Femur (tissue), 1 donor: Measurements from ENCODE around the gene SWT1.
"Not testable (repeated sequence)": the region's sequence is repeated elsewhere in the genome, so short reads cannot be mapped to it uniquely, and the experiment has no call there.

ENCODE experiments used
- DNase-seq: peaks from one replicate; pipeline ENCODE4 v3.0.0-alpha.2; 2017

SWT1 gene

GRCh38 chr1:185252404-185252803 lies 95.4 kb downstream of the SWT1 start:
- DNase-seq = not testable (repeated sequence)

- not testable (repeated sequence) for DNase-seq
These were observed 98.6 kb downstream of the SWT1 start for GRCh38 chr1:185255595-185255994.

- DNase-seq = not testable (repeated sequence)
These were observed 100.4 kb downstream of the SWT1 start for GRCh38 chr1:185257116-185257949.

GRCh38 chr1:185257950-185258208 lies 100.9 kb downstream of the SWT1 start:
- no peak for DNase-seq

GRCh38 chr1:185258676-185259075 lies 101.7 kb downstream of the SWT1 start:
- no peak for DNase-seq

- DNase-seq = no peak
These were observed 103.6 kb downstream of the SWT1 start for GRCh38 chr1:185260611-185261010.

- DNase-seq = no peak
These were observed 105.2 kb downstream of the SWT1 start for GRCh38 chr1:185262151-185262550.

- DNase-seq = no peak
These were observed 106.3 kb downstream of the SWT1 start for GRCh38 chr1:185263292-185263691.

GRCh38 chr1:185263780-185264179 lies 106.8 kb downstream of the SWT1 start:
- DNase-seq = no peak

GRCh38 chr1:185265314-185265713 lies 108.3 kb downstream of the SWT1 start:
- DNase-seq = no peak

- DNase-seq = no peak
These were observed 110.3 kb downstream of the SWT1 start for GRCh38 chr1:185267301-185267700.

GRCh38 chr1:185267701-185268100 lies 110.7 kb downstream of the SWT1 start:
- no peak for DNase-seq

GRCh38 chr1:185268352-185268751 lies 111.4 kb downstream of the SWT1 start:
- no peak for DNase-seq

GRCh38 chr1:185271921-185272320 lies 115.0 kb downstream of the SWT1 start:
- DNase-seq = no peak

GRCh38 chr1:185279571-185279970 lies 122.6 kb downstream of the SWT1 start:
- no peak for DNase-seq

- DNase-seq = no peak
These were observed 123.6 kb downstream of the SWT1 start for GRCh38 chr1:185280589-185280988.

GRCh38 chr1:185281245-185281644 lies 124.3 kb downstream of the SWT1 start:
- DNase-seq = no peak

- DNase-seq = no peak
These were observed 127.1 kb downstream of the SWT1 start for GRCh38 chr1:185284116-185284515.

GRCh38 chr1:185284533-185285276 lies 127.7 kb downstream of the SWT1 start:
- no peak for DNase-seq

GRCh38 chr1:185287451-185287850 lies 130.5 kb downstream of the SWT1 start:
- no peak for DNase-seq

GRCh38 chr1:185288435-185288834 lies 131.5 kb downstream of the SWT1 start:
- no peak for DNase-seq

- DNase-seq = no peak
These were observed 132.9 kb downstream of the SWT1 start for GRCh38 chr1:185289880-185290279.

- DNase-seq = no peak
These were observed 134.2 kb downstream of the SWT1 start for GRCh38 chr1:185291159-185291558.

GRCh38 chr1:185291652-185292051 lies 134.7 kb downstream of the SWT1 start:
- no peak for DNase-seq

- no peak for DNase-seq
These were observed 135.3 kb downstream of the SWT1 start for GRCh38 chr1:185292237-185292636.
